Stimulated activated effector memory CD8-positive, alpha-beta T cell treated with anti-CD3 and anti-CD28 coated beads, Interleukin-12 subunit alpha, Interleukin-12 subunit beta, amount 100 ng/mL, for 72 hours (primary cell): ENCODE results near the gene MDK.

ENCODE experiments used
- ATAC-seq: fragments of 150-1000 bp; cut with Tn5 transposase; 2 replicates; pipeline ENCODE4 v1.10.0; 2021
- DNase-seq, 2 donors: peaks; one replicate each; pipeline ENCODE4 v3.0.0; 2021 to 2022; ENCODE audit warnings: low spot score in 2 of 2
- H3K27ac Mint-ChIP-seq: one replicate; pipeline ENCODE4 v1.8.0; 2022; ENCODE audit warnings: mild to moderate bottlenecking, mixed read lengths
- H3K36me3 Mint-ChIP-seq: one replicate; pipeline ENCODE4 v1.8.0; 2022; ENCODE audit warnings: mild to moderate bottlenecking, mixed read lengths
- H3K4me1 Mint-ChIP-seq: one replicate; pipeline ENCODE4 v1.8.0; 2022; ENCODE audit warnings: mixed read lengths
- H3K4me3 Mint-ChIP-seq: one replicate; pipeline ENCODE4 v1.8.0; 2022; ENCODE audit warnings: mild to moderate bottlenecking, mixed read lengths
- H3K9me3 Mint-ChIP-seq: one replicate; pipeline ENCODE4 v1.8.0; 2022; ENCODE audit warnings: mixed read lengths

Gene MDK

GRCh38 chr11:46382646-46383403 lies 1.4 kb downstream of the MDK start:
- Mint-ChIP-seq H3K9me3 (no peaks in the 10 kb centered on the region), H3K4me1 (peaks cover 37% of the 10 kb centered on the region), H3K4me3 (peak overlapping the region; percentile 68), H3K27ac (no peak overlapping the region), H3K36me3 (peaks cover 23% of the 10 kb centered on the region)
- no peak for ATAC-seq
- no peak for DNase-seq

- DNase-seq (no peak), ATAC-seq (no peak)
- no peaks in the 10 kb centered on the region for H3K9me3 Mint-ChIP-seq
- no peak overlapping the region for H3K27ac Mint-ChIP-seq
- peaks cover 19% of the 10 kb centered on the region for H3K36me3 Mint-ChIP-seq
- H3K4me1 Mint-ChIP-seq, result peaks cover 42% of the 10 kb centered on the region
- no peak overlapping the region for H3K4me3 Mint-ChIP-seq
Measured at GRCh38 chr11:46383404-46383758, 1.9 kb downstream of the MDK start.

- H3K4me3 Mint-ChIP-seq, result no peak overlapping the region
Measured at GRCh38 chr11:46383974-46384701, 2.7 kb downstream of the MDK start.

GRCh38 chr11:46385169-46386004 lies 3.9 kb downstream of the MDK start:
- no peak overlapping the region for H3K27ac Mint-ChIP-seq
- DNase-seq, result peak in 1 of 2 donors; percentile 45
- H3K36me3 Mint-ChIP-seq, result peaks cover 14% of the 10 kb centered on the region
- H3K4me1 Mint-ChIP-seq, result peaks cover 42% of the 10 kb centered on the region
- no peak overlapping the region for H3K4me3 Mint-ChIP-seq
- no peak for ATAC-seq
- no peaks in the 10 kb centered on the region for H3K9me3 Mint-ChIP-seq

More at GRCh38 chr11:46383974-46384701, 2.7 kb downstream of the MDK start:
- no peaks in the 10 kb centered on the region for H3K9me3 Mint-ChIP-seq
- DNase-seq (peak in 1 of 2 donors; percentile 47), ATAC-seq (no peak)
- peaks cover 14% of the 10 kb centered on the region for H3K36me3 Mint-ChIP-seq
- peaks cover 39% of the 10 kb centered on the region for H3K4me1 Mint-ChIP-seq
- H3K27ac Mint-ChIP-seq, result no peak overlapping the region

GRCh38 chr11:46386005-46386578 lies 4.6 kb downstream of the MDK start:
- H3K27ac Mint-ChIP-seq, result peak overlapping the region; percentile 57
- ATAC-seq (no peak), DNase-seq (peak in 1 of 2 donors; percentile 47)
- peaks cover 46% of the 10 kb centered on the region for H3K4me1 Mint-ChIP-seq
- no peak overlapping the region for H3K4me3 Mint-ChIP-seq
- peaks cover 13% of the 10 kb centered on the region for H3K36me3 Mint-ChIP-seq
- H3K9me3 Mint-ChIP-seq, result no peaks in the 10 kb centered on the region

- Mint-ChIP-seq H3K27ac (peak overlapping the region; percentile 57), H3K4me1 (peaks cover 46% of the 10 kb centered on the region), H3K4me3 (no peak overlapping the region), H3K9me3 (no peaks in the 10 kb centered on the region), H3K36me3 (peaks cover 12% of the 10 kb centered on the region)
- peak in 1 of 2 donors; percentile 47 for DNase-seq
- peak; percentile 14 for ATAC-seq
Measured at GRCh38 chr11:46386674-46387073, 5.2 kb downstream of the MDK start.

GRCh38 chr11:46387456-46387855 lies 6.0 kb downstream of the MDK start:
- no peak for DNase-seq
- H3K9me3 Mint-ChIP-seq, result no peaks in the 10 kb centered on the region
- ATAC-seq, result no peak
- H3K4me3 Mint-ChIP-seq, result no peak overlapping the region
- peaks cover 7% of the 10 kb centered on the region for H3K36me3 Mint-ChIP-seq
- H3K27ac Mint-ChIP-seq, result no peak overlapping the region
- H3K4me1 Mint-ChIP-seq, result peaks cover 40% of the 10 kb centered on the region

- peak; percentile 8 for ATAC-seq
- peak overlapping the region; percentile 25 for H3K4me3 Mint-ChIP-seq
Measured at GRCh38 chr11:46387919-46388618, 6.6 kb downstream of the MDK start.

GRCh38 chr11:46388619-46389449 lies 7.4 kb downstream of the MDK start:
- Mint-ChIP-seq H3K4me1 (peaks cover 50% of the 10 kb centered on the region), H3K4me3 (peak overlapping the region; percentile 56), H3K27ac (no peak overlapping the region), H3K9me3 (no peaks in the 10 kb centered on the region), H3K36me3 (peaks cover 11% of the 10 kb centered on the region)
- no peak for ATAC-seq
- peak in 1 of 2 donors; percentile 52 for DNase-seq

More at GRCh38 chr11:46387919-46388618, 6.6 kb downstream of the MDK start:
- H3K9me3 Mint-ChIP-seq, result no peaks in the 10 kb centered on the region
- H3K27ac Mint-ChIP-seq, result no peak overlapping the region
- peaks cover 46% of the 10 kb centered on the region for H3K4me1 Mint-ChIP-seq
- peaks cover 11% of the 10 kb centered on the region for H3K36me3 Mint-ChIP-seq
- DNase-seq, result peak in 1 of 2 donors; percentile 54

- H3K4me1 Mint-ChIP-seq, result peaks cover 50% of the 10 kb centered on the region
- no peak overlapping the region for H3K27ac Mint-ChIP-seq
- peak in 1 of 2 donors; percentile 87 for DNase-seq
- peaks cover 11% of the 10 kb centered on the region for H3K36me3 Mint-ChIP-seq
- H3K9me3 Mint-ChIP-seq, result no peaks in the 10 kb centered on the region
- peak overlapping the region; percentile 56 for H3K4me3 Mint-ChIP-seq
- peak; percentile 68 for ATAC-seq
Measured at GRCh38 chr11:46389450-46390330, 8.2 kb downstream of the MDK start.

- Mint-ChIP-seq H3K4me3 (peak overlapping the region; percentile 56), H3K36me3 (peaks cover 11% of the 10 kb centered on the region), H3K27ac (no peak overlapping the region), H3K9me3 (no peaks in the 10 kb centered on the region), H3K4me1 (peaks cover 50% of the 10 kb centered on the region)
- ATAC-seq (no peak), DNase-seq (peak in 1 of 2 donors; percentile 68)
Measured at GRCh38 chr11:46390331-46391171, 9.1 kb downstream of the MDK start.

- no peaks in the 10 kb centered on the region for H3K9me3 Mint-ChIP-seq
- DNase-seq, result no peak
- ATAC-seq, result no peak
- peaks cover 11% of the 10 kb centered on the region for H3K36me3 Mint-ChIP-seq
- peaks cover 44% of the 10 kb centered on the region for H3K4me1 Mint-ChIP-seq
- H3K4me3 Mint-ChIP-seq, result peak overlapping the region; percentile 56
- H3K27ac Mint-ChIP-seq, result no peak overlapping the region
Measured at GRCh38 chr11:46391186-46391577, 9.7 kb downstream of the MDK start.
